Left ventricle myocardium inferior (tissue), 1 donor: ENCODE data around the gene FRMPD1. TPM values are rescaled to one million over a fixed set of nuclear protein-coding genes. Genes with fewer than 3 reads are reported as not detected.

Source experiments
- DNase-seq: peaks from one replicate; pipeline ENCODE4 v3.0.0-alpha.2; 2020
- H3K27ac ChIP-seq: fragments of 200-600 bp; replicated peaks from 2 replicates; pipeline ENCODE4 v1.8.0; 2021
- H3K27me3 ChIP-seq: fragments of 200-600 bp; 2 replicates; pipeline ENCODE4 v1.8.0; 2021; ENCODE audit warnings: low read depth
- H3K36me3 ChIP-seq: fragments of 200-600 bp; 2 replicates; pipeline ENCODE4 v1.8.0; 2021
- H3K4me1 ChIP-seq: fragments of 200-600 bp; 2 replicates; pipeline ENCODE4 v1.8.0; 2021
- H3K4me3 ChIP-seq: fragments of 200-600 bp; 2 replicates; pipeline ENCODE4 v1.8.0; 2021; ENCODE audit warnings: mild to moderate bottlenecking, moderate library complexity
- H3K9me3 ChIP-seq: fragments of 200-600 bp; replicated peaks from 2 replicates; pipeline ENCODE4 v1.8.0; 2021
- intact Hi-C: fragments of 100-400 bp; cut with micrococcal nuclease; formaldehyde crosslinking; loops from one replicate; pipeline ENCODE4 v1.11.0; 2022
- total RNA-seq: library from RNA; stranded (reverse); fragmentation: NEBNext Ultra II Directional; extraction: Animal tissue kit (Norgen Biotek cat#: 25700); gene quantifications from one replicate; pipeline ENCODE4 v1.2.1, GENCODE V29; 2021
- TF ChIP-seq, protein P1 (sequence below): fragments of 200-600 bp; IDR thresholded peaks from 2 replicates; pipeline ENCODE4 v1.8.0; 2021; ENCODE audit warnings: antibody characterized with exemption, mild to moderate bottlenecking, borderline replicate concordance
- donor health status: DM: no; HTN: yes; CAD: no; lungs with severe emphysema.

FRMPD1 gene
- total RNA-seq, 1 donor from 2014 or later: 1.1 TPM

DNA sequence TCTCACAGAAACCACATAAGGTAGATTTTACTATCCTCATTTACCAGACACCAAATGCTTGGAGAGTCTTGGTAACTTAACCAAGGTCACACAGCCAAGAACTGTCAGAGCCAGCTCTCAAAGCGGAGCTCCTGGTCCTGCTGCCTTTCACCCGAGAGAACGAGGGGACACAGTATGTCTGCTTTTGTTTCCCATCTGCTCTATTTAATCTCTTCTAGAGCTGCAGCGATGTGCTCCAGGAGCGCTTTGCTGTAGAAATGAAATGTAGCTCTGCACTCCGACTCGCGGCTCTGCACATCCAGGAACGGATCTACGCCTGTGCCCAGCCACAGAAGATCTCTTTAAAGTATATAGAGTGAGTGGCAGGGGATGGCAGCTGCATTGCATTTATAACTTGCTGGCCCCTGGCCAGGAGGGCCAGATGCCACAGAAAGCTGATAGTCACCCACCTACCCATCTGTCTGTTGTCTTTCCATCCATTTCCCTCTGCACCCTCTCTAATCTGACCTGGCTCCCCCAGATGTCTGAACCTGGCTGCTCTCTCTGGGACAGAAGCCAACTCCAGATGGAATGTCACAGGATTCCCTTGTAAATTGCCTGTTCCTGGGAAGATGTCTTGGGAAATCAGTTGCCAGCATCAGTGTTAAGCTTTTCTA is 81.5 kb downstream of the FRMPD1 start:
- Histone ChIP-seq H3K9me3 (no peaks in the 10 kb centered on the region), H3K36me3 (no peaks in the 10 kb centered on the region), H3K4me1 (no peaks in the 10 kb centered on the region), H3K27ac (no peak overlapping the region), H3K27me3 (peaks cover 9% of the 10 kb centered on the region), H3K4me3 (no peak overlapping the region)
- intact Hi-C loops: no loop called here
- no peak for DNase-seq
- TF ChIP-seq, protein P1, sequence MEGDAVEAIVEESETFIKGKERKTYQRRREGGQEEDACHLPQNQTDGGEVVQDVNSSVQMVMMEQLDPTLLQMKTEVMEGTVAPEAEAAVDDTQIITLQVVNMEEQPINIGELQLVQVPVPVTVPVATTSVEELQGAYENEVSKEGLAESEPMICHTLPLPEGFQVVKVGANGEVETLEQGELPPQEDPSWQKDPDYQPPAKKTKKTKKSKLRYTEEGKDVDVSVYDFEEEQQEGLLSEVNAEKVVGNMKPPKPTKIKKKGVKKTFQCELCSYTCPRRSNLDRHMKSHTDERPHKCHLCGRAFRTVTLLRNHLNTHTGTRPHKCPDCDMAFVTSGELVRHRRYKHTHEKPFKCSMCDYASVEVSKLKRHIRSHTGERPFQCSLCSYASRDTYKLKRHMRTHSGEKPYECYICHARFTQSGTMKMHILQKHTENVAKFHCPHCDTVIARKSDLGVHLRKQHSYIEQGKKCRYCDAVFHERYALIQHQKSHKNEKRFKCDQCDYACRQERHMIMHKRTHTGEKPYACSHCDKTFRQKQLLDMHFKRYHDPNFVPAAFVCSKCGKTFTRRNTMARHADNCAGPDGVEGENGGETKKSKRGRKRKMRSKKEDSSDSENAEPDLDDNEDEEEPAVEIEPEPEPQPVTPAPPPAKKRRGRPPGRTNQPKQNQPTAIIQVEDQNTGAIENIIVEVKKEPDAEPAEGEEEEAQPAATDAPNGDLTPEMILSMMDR: no peak

DNA sequence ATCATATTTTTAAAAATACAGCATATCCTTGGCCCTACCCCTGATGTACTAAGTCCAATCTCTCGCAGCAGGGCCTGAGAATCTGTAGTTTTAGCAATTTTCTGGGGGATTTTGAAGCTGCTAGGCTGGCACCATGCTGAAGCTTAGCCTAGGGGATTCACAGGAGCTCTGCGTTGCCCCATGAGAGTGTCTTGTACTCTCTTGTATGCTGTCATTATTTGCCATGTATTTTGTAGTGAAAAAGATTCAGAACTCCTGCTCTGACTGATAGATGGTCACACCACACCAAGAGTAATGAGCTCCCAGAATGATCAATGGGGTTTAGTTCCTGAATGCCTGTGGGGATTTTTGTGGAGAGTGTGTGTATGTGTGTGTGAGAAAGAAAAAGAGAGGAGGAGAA is 82.2 kb downstream of the FRMPD1 start:
- TF ChIP-seq, protein P1: no peak
- Histone ChIP-seq H3K27ac (no peak overlapping the region), H3K9me3 (no peaks in the 10 kb centered on the region), H3K4me3 (no peak overlapping the region), H3K4me1 (no peaks in the 10 kb centered on the region), H3K27me3 (peaks cover 5% of the 10 kb centered on the region), H3K36me3 (no peaks in the 10 kb centered on the region)
- intact Hi-C loops: no loop called here
- no peak for DNase-seq

DNA sequence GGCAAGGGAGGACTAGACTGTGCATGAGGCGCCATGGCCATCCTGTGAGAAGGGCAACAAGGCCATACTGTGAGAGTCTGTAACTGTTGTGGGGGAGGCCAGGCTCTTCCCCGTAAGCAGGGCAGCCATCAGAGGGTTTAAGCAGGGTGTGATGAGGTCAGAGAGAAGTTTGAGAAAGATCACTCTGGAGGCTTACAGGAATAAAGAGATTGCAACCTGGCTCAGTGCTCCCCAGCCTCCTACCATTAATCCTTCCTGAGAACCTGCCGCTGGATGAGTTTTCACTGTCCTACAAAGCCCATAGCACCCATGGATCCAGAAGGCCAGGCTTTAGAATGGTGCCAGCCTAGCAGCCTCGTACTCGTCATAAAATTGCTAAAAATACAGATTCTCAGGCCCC is 88.5 kb downstream of the FRMPD1 start:
- Histone ChIP-seq H3K36me3 (no peaks in the 10 kb centered on the region), H3K27me3 (no peaks in the 10 kb centered on the region), H3K9me3 (no peaks in the 10 kb centered on the region), H3K4me1 (no peaks in the 10 kb centered on the region), H3K4me3 (no peak overlapping the region), H3K27ac (no peak overlapping the region)
- intact Hi-C loops: no loop called here
- no peak for DNase-seq
- TF ChIP-seq, protein P1: no peak

DNA sequence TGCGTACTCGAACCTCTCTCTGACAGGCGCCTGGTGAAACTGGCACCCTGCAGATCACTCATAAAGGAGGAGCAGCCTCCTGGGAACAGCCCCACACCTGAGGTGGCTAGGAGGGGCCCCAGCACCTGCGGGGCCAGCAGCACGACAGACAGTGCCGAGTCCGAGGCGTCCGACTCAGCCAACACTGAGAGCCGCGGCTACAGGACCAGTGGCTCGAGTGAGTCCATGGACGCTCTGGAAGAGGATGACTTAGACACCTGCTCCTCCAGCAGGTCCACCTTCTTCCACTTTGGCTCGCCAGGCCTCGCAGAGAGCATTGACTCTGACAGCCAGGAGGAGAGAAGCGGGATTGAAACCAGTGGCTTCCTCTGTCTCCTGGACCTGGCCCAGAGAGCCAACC is 89.4 kb downstream of the FRMPD1 start:
- Histone ChIP-seq H3K36me3 (no peaks in the 10 kb centered on the region), H3K27ac (no peak overlapping the region), H3K27me3 (no peaks in the 10 kb centered on the region), H3K9me3 (no peaks in the 10 kb centered on the region), H3K4me1 (no peaks in the 10 kb centered on the region), H3K4me3 (no peak overlapping the region)
- no peak for DNase-seq
- intact Hi-C loops: no loop called here
- TF ChIP-seq, protein P1: no peak

DNA sequence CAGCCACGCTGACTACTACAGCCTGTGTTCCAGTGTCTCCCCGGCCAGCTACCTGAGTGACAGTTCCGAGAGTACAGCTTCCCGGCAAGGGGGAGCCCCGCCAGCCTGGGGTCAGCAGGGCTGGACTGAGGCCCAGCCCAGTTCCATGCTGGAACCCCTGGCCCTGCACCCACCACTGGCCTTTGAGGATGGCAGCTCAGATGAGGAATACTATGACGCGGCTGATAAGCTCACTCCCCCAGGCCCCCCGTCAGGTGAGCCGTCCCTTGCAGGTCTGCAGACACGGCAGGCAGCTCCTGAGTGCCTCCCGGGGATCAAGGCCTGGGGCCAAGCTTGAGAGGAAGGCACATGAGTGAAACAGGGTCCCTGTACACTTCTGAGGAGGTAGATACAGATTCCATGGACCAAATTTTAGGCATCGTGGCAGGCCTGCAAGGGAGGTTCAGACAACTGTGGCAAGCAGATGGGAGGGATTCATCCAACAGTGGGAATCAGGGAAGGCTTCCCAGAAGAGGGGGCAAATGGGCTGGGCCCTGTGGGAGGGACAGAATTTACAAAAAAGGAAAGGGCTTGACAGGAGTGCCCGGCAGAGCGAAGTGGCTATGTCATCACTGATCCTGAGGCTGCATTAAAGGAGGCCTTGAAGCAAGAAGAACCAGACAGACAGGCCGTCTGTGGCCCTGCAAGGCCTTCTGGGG is 90.0 kb downstream of the FRMPD1 start:
- Histone ChIP-seq H3K36me3 (no peaks in the 10 kb centered on the region), H3K27ac (no peak overlapping the region), H3K4me3 (no peak overlapping the region), H3K4me1 (no peaks in the 10 kb centered on the region), H3K27me3 (no peaks in the 10 kb centered on the region), H3K9me3 (no peaks in the 10 kb centered on the region)
- DNase-seq: no peak
- intact Hi-C loops: no loop called here
- TF ChIP-seq, protein P1: no peak
